HG03432 (cell line): Measurements from ENCODE around the gene PROM2.
"Not testable (repeated sequence)": the region's sequence is repeated elsewhere in the genome, so short reads cannot be mapped to it uniquely, and the experiment has no call there.

ENCODE experiments used
- ATAC-seq: cut with Tn5 transposase; IDR thresholded peaks from one replicate; pipeline ENCODE4 v1.9.1; 2021; ENCODE audit warnings: mild to moderate bottlenecking, moderate library complexity; ENCODE audit not compliant: unreplicated experiment

Gene PROM2

DNA sequence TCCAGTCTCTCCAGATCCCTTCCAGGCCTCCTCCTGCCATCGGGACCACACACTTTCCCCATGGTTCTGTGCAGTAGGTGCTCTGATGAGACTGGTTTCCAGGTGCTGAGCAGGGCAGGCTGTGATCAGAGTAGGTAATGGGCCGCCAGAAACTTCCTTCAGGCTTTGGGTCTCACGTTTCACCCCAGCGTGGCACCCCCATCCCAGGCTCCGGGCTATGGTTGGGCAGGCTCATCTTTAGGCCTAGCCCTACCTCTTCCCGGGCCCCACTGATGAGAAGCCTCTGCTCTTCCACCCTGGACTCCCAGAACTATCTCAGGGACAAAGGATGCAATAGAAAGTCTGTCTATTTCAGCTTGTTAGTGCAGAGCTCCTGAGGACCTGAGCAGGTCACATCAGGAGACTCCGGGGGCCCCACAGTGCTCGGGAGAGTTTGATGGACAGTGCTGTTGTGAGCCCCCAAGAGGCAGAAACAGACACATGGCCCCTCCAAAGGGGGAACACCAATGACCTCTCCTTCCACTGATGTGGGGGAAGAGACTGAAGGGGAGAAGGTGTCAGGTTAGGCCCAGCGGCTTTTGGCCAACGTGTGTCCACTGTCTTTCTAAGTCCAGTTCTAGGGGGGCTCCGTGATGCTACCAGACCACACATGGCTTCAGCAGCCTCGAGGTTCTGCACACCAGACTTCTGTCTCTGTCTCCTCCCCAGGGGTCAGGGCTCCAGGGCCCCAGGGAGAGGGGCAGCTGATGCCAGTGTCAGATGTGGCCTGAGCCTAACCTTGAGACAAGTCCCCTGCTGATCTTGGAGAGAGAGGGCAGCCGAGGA is 5.8 kb upstream of the PROM2 start:
- no peak for ATAC-seq

DNA sequence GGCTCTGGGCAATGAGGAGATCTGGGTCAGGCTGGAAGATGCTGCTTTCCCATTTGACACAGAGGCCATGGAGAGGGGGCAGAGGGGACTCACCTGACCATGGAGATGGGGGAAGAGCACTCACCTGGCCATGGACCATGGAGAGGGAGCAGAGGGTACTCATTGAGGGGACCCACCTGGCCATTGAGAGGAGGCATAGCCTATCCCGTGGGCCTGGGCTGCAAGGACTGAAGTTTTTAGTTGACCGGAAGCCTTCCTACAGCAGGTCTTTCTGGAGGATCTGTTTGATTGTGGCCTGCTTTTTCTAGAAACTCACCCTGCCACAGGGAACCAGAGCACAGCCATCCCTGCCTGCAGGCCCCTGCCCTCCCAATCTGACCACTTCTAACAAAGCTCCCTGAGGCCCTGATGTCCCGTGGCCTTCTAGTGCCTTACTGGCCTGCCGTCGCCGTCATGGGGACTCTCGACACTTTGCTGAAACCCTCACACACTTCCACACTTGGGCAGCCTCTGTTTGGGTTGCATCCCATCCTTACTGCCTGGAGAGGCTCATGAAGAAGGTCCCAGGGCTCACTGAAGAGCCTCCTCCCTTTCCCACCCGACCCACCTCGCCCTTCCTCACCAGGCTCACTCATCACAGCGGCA is 5.1 kb upstream of the PROM2 start:
- ATAC-seq, result no peak

DNA sequence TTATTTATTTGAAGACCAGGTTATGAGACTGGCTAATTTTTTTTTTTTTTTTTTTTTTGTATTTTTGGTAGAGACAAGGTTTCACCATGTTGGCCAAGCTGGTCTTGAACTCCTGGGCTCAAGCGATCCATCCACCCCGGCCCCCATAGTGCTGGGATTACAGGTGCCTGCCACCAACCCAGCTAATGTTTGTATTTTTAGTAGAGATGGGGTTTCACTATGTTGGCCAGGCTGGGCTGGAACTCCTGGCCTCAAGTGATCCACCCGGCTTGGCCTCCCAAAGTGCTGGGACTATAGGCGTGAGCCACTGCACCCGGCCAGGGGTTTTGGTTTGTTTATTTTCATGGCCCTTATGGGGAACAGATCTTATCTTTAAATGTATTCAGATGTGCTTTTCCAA is 4.5 kb upstream of the PROM2 start:
- ATAC-seq, result not testable (repeated sequence)

DNA sequence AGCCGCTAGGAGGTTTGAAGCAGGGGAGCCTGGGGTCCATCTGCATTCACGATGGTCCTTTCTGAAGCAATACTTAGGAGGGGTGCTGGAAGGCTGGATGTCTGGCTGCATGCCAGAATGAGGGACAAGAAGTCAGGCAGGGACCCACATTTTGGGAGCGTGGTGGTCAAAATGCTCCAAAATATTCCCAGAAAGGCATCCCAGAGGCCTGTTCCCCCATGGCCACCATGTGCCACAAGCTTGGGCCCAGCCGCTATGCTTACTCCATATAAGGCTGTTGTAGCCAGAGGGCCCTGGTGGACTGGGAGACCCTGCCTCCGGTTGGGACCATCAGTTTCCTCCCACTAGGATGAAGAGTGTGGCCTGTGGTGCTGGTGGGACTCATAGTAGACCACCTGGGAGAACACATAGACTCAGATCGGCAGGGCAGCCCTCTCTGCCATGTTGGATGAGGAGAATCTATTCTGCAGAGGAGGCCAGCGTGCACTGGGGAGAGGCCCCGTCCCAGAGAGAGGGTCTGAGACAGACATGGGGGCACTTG is 3.6 kb upstream of the PROM2 start:
- ATAC-seq, result no peak

DNA sequence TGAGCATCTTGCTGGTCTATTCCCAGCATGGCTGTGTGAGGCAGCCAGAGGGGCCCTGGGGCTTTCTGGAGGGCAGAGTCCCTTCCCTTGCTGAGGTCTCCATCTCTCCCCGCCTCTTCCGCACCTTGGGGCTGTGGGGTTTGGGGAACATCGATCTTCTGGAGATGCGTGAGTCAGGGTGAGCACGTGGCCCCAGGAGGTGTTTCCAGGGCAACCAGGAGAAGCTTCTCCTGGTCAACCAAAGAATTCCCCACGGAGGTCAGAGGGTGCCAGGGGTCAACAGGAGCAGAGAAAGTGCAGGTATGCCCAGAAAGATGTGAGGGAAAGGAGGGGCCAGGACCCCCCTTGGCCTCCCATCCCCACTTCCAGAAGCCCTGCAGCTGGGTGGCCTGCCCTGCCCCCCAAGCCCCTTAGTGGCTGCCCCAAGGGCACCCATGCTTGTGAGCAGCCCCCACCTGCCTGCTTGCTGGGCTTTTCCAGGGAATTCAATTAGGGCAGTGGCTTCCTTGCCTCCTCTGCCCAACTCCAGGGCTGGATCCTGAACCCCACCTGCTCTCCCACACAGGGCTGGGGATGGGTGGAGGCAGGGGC is 2.8 kb upstream of the PROM2 start:
- ATAC-seq, result no peak

DNA sequence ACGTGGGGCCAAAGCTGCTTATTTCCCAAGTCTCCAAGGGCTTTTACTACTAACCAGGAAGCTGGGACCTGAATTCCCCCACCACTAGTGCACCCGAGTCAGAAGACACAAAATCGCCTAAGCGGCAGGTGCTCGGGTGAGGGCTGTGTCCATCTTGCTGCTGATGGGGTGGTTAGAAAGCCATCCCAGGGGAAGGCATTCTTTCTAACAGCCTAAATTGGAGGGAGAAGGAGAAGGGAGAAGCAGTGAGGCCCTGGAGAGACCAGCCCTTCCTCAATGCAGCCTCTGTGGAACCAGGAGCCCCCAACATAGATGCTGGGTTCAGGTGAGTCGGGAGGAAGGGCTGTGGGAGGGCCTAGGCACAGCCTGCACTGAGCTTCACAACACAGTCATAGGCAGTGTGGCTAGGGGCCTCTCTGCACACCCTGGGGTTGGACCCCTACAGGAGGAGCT is 1.9 kb upstream of the PROM2 start:
- ATAC-seq, result no peak

DNA sequence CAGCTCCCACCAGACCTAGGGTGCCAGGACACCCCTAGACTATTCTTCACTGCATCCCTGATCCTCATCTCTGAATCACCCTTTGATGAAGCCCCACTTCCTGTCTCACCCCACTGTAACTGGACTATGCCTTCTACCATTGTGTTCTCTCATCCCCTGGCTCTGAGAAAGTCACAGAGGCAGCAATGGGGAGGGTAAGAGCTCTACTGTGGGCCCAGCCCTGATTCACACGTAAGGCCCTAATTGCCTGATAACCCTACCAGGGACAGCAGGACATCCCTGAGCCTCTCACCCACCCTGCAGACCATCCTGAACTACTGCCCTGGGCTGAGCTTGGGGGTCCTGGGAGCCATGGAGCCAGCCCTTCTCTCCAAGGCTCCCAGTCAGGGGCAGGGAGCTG is 1.5 kb upstream of the PROM2 start:
- no peak for ATAC-seq

DNA sequence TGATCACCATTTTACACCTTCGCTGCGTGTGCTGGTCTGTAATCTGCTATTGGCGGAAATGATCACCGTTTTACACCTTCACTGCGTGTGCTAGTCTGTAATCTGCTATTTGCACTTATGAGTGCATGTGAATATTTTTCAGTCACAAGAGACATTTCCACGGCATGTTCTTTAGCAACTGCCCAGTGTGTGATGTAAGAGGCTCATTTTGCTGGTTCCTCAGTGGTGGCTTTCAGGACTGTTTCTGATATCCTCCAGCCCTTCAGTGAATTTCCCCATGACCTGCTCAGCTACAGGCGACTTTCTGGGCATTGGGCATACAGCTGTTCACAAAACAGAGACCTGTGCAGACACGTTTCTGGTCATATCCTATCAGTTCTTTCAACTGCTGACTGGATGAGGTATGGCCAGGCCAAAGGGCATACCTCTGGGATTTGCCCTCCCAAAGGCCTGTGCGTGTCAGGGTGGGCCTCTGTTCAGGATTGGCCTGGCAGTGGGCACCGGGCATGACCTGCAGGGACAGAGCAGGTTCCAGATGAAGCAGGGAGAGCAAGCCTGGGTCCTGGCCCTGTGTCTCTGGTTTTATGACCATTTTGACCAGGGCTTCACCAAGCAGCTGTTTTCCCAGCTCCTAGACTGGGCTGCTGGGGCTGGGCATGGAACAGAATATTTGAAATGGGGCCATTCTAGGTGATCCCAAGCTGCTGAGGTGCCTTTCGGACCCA is 521 bp upstream of the PROM2 start:
- ATAC-seq, result no peak

DNA sequence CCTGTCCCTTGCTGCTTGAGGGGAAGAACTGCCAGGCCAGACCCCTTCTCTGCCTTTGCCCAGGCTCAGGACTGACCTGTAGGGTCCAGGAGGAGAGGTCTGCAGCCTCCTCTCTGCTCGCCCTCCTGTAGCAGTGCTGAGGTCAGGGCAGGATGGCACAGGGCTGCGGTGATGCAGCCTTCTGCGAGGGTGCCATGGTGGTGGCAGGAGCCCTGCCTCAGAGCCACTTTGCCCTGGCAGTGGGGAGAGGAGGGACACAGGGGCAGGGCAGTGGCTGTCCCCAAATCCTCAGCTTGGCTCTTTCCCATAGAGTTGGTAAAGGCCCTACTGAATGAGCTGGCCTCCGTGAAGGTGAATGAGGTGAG is 884 bp downstream of the PROM2 start:
- ATAC-seq, result no peak

DNA sequence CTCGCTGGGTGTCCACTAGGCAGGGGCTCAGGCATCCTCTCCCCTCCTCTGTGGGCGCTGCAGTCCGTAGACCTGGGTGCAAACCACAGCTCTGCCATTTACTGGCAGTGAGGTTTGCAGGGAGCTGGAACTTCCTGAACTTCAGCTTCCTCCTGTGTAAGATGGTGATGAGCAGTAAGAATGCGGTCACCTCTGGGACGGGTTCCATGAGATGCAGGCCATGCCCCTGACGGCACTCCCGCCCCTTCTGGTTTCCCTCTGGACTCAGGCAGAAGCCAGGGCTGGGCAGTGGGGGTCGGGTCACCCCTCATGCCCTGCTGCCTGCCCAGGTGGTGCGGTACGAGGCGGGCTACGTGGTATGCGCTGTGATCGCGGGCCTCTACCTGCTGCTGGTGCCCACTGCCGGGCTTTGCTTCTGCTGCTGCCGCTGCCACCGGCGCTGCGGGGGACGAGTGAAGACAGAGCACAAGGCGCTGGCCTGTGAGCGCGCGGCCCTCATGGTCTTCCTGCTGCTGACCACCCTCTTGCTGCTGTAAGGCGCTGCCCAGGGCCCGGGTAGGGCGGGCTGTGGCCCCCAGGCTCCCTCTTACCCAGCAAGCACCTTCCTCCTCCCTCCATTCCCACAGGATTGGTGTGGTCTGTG is 1.5 kb downstream of the PROM2 start:
- ATAC-seq, result no peak

DNA sequence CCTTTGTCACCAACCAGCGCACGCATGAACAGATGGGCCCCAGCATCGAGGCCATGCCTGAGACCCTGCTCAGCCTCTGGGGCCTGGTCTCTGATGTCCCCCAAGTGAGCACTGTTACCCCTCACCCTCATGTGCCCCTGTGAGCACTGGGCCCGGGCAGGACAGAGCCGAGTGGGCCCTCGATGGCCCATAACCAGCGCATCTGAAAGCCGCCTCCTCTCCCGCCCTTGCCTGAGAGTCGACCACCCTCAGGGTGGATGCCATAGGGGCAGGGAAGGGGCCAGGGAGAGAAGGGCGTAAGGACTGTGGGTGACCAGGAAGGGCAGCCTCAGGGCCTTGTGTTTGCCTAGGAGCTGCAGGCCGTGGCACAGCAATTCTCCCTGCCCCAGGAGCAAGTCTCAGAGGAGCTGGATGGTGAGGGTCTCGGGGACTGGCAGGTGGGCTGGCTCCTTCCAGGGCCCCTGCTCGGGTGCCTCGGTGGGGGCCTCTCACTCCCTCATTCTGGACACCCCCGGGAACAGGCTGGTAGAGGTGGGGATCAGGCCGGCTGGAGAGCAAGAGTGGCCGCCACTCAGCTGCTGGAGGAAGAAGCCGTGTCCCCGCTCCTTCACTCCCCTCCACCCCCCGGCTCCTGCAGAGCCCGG is 2.1 kb downstream of the PROM2 start:
- ATAC-seq, result no peak

DNA sequence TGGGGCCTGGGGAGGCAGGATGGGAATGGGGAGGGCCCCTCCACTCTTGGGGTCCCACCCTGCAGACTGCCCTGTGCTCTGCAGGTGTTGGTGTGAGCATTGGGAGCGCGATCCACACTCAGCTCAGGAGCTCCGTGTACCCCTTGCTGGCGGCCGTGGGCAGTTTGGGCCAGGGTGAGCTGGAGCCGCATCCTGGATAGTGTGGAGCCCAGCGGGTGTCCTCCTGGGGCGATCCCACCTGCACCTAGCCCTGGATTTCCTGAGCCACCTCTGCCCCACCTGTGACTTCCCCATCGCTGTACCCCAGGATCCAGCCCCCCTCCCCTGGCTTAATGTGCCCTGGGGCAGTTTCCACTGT is 2.6 kb downstream of the PROM2 start:
- ATAC-seq, result no peak

DNA sequence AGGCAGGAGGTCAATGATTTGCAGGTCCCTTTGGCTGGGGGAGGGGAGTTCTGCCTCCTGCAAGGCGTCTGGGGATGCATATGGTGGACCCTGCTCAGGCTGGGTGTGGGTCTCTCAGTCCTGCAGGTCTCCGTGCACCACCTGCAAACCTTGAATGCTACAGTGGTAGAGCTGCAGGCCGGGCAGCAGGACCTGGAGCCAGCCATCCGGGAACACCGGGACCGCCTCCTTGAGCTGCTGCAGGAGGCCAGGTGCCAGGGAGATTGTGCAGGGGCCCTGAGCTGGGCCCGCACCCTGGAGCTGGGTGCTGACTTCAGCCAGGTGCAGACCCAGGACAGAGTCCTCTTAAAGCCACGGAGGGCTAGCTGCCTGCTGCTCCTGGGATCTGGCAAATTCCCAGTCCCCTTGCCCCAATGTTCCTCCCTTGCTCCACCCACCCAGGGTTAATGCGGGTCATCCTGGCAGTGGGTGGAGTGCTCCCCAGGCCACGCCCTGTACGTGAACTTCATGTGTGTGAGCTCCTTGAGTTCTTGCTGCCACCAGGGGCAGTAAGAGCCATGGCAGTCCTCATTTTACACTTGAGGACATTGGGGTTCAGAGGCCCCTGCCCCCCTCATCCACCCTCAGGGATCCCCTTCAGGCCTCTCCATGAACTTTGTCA is 3.1 kb downstream of the PROM2 start:
- no peak for ATAC-seq

DNA sequence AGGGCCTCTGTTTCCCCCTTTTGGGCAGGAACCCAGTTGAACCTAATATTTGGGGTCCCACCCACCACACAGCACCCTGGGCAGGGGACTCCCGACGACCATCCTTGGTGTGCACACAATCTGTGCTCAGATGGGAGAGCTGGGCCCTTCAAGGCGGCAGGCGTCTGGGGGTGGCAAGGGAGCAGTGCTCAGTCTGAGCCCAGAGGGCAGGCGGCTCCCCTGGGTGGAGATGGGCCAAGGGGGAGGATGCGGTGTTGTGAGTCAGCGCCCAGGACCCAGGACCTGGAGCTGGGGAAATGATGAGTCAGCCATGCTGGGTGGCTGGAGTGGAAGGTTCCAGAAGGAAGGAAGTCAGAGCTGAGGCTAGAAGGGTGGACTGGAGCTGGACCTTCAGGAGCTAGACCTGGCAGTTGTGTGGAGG is 3.8 kb downstream of the PROM2 start:
- ATAC-seq, result no peak

DNA sequence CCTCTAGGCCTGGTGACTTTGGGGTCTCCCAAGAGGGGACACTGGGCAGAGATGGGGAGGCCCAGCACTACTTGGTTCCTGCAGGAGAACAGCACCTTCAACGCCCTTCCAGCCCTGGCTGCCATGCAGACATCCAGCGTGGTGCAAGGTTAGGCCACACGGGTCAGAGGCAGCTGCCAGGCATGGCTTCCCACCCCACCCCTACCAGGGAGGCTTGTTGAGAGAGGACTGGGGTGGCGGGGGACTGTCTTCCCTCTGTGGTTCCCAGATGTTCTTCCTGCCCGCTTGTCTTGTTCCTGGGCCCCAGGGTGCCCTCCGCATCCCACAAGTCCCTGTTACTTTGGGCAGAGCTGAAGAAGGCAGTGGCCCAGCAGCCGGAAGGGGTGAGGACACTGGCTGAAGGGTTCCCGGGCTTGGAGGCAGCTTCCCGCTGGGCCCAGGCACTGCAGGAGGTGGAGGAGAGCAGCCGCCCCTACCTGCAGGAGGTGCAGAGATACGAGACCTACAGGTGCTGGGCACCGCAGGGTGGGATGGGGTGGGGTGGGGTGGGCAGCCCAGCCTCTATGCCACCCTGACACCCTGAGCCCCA is 4.5 kb downstream of the PROM2 start:
- ATAC-seq, result no peak

DNA sequence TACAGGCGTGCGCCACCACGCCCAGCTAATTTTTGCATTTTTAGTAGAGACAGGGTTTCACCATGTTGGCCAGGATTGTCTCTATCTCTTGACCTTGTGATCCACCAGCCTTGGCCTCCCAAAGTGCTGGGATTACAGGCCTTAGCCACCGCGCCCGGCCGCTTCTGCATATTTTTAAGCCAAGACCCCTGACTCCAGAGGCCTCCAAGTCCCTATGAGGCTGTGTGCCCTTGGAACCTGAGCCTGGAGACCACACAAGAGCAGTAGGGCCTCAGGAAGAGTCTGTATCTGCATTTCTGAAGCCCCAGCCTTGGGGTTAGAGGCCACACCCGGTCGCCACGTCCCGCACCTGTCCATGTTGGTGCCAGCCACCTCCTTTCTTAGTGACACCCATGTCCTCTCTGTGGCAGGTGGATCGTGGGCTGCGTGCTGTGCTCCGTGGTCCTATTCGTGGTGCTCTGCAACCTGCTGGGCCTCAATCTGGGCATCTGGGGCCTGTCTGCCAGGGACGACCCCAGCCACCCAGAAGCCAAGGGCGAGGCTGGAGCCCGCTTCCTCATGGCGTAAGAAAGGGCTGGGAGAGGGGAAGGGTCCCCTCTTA is 5.3 kb downstream of the PROM2 start:
- ATAC-seq, result no peak

DNA sequence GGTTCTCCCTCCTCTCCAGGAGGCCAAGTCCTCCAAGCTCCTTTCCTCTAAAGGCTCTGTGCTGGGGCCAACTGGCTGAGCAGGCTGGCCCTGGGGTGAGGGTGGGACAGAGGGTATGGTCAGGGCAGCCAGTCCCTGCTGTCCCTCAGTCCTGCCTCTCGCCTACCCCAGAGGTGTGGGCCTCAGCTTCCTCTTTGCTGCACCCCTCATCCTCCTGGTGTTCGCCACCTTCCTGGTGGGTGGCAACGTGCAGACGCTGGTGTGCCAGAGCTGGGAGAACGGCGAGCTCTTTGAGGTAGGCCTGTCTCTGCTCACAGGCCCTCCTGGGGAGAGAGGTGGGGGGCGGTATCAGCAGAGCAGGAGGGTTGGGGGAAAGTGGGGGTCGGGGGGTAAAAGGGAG is 6.8 kb downstream of the PROM2 start:
- ATAC-seq, result no peak

DNA sequence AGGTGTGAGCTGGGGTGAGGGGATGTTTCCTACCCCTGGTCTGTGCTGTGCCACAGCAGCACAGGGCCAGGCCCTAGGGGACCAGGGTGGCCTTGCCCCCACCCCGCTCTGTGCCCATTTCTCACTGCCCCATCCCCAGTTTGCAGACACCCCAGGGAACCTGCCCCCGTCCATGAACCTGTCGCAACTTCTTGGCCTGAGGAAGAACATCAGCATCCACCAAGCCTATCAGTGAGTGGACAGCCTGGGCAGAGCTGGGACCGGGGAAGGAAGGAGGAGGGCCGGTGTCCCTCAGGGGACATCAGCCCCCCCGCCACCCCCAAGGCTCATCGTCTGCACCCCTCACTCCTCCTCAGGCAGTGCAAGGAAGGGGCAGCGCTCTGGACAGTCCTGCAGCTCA is 7.5 kb downstream of the PROM2 start:
- no peak for ATAC-seq

DNA sequence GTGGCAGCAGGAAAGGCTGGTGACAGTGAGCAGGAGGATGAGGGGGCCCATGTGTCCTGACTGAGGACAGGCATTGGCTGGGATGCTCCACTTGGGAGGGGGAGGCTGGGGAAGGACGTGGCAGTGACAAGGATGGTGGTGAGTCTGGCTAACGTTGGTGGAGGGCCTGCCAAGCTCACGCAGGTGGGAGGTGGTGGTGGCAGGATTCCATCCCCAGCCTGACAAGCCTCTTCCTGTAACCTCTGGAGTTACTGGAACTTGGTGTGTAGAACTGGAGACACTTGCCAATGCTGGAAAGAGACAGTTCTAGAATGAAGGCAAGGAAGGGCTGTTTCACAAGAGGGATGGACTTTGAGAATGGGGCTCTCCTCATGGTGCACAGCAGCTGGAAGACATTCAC is 8.2 kb downstream of the PROM2 start:
- no peak for ATAC-seq
